K562 (cell line): ENCODE measurements around the gene SLC1A3. TPM values are rescaled to one million over a fixed set of nuclear protein-coding genes. Genes with fewer than 3 reads are reported as not detected.

Experiments
- ATAC-seq: fragments of 200-7000 bp; cut with Tn5 transposase; 3 replicates; pipeline ENCODE4 v1.9.1; 2020; ENCODE audit warnings: moderate library complexity
- BruUV-seq: library from RNA; stranded (reverse); fragments of 400-500 nt; replicated peaks from 2 replicates; lab custom pipeline; 2021; lab: Mats Ljungman, UMichigan
- CTCF ChIA-PET: fragments of 300-600 bp; formaldehyde crosslinking; extraction: SDS; loops from one replicate; lab custom pipeline; 2021; ENCODE audit warnings: low intra/inter-chr PET ratio; lab: Yijun Ruan, JAX
- POLR2A ChIA-PET: fragments of 300-600, 350-650 bp; sonication (Branson Sonifier 250); formaldehyde crosslinking; extraction: SDS; loops from one replicate; lab custom pipeline; 2021; ENCODE audit warnings: antibody characterized with exemption, inconsistent platforms; lab: Yijun Ruan, JAX
- DNase-seq, 4 experiments: peaks; one replicate each; pipeline versions ENCODE4 v3.0.0 to v3.0.0-alpha.2; 2011 to 2018; ENCODE audit warnings: low spot score in 3 of 4, mixed read lengths in 3 of 4; ENCODE audit errors: extremely low read depth in 1 of 4
- FAIRE-seq: peaks from 2 replicates; lab custom pipeline; 2011; peaks lifted over from hg19 to GRCh38; lab: Jason Lieb, UNC
- H2AFZ ChIP-seq: 2 replicates; pipeline ENCODE4 v1.6.0; 2011; ENCODE audit warnings: low read depth, low read length, control low read depth, inconsistent platforms
- H3K27ac ChIP-seq: fragments of 200-600 bp; 3 replicates; pipeline ENCODE4 v1.8.0; 2011; ENCODE audit warnings: low read depth, mild to moderate bottlenecking, control low read depth, inconsistent platforms, low read length, moderate library complexity, mixed read lengths; ENCODE audit errors: extremely low read depth
- H3K27me3 ChIP-seq, 2 experiments: fragments of 300-600 bp in 1 of 2; 2 replicates in 1 of 2; 3 replicates in 1 of 2; pipeline versions ENCODE4 v1.6.0 to v1.8.0; 2011; ENCODE audit warnings: inconsistent platforms in 2 of 2, low read length in 2 of 2, mild to moderate bottlenecking in 1 of 2, mixed read lengths in 1 of 2, moderate library complexity in 1 of 2; ENCODE audit not compliant: control insufficient read depth in 2 of 2, insufficient read depth in 2 of 2
- H3K36me3 ChIP-seq: fragments of 300-600 bp; 3 replicates; pipeline ENCODE4 v1.8.0; 2011; ENCODE audit warnings: mild to moderate bottlenecking, low read length, inconsistent platforms; ENCODE audit not compliant: control insufficient read depth, insufficient read depth
- H3K4me1 ChIP-seq, 2 experiments: fragments of 200-600 bp in 1 of 2; replicated peaks in 1 of 2; 2 replicates in 1 of 2; 3 replicates in 1 of 2; pipeline versions ENCODE4 v1.5.1 to v1.8.0; 2011; ENCODE audit warnings: inconsistent platforms in 2 of 2, low read length in 2 of 2, mild to moderate bottlenecking in 1 of 2, mixed read lengths in 1 of 2, moderate library complexity in 1 of 2; ENCODE audit not compliant: control insufficient read depth in 2 of 2, insufficient read depth in 2 of 2
- H3K4me2 ChIP-seq: 2 replicates; pipeline ENCODE4 v1.6.1; 2011; ENCODE audit warnings: low read length, control low read depth, inconsistent platforms, mixed read lengths; ENCODE audit not compliant: insufficient read depth
- H3K4me3 ChIP-seq: fragments of 200-600 bp; sonication (generic), shearing (Covaris generic); 2 replicates; pipeline ENCODE4 v1.5.1; 2016; ENCODE audit warnings: control low read depth, inconsistent platforms
- H3K79me2 ChIP-seq: fragments of 200-600 bp; 3 replicates; pipeline ENCODE4 v1.8.0; 2011; ENCODE audit warnings: low read length, inconsistent platforms; ENCODE audit not compliant: control insufficient read depth, insufficient read depth
- H3K9ac ChIP-seq, 2 experiments: 2 replicates each; pipeline versions ENCODE4 v1.6.0 to v1.6.1; 2011; ENCODE audit warnings: low read depth in 2 of 2, low read length in 2 of 2, control low read depth in 1 of 2, inconsistent platforms in 1 of 2, mild to moderate bottlenecking in 1 of 2, mixed read lengths in 1 of 2; ENCODE audit not compliant: insufficient read depth in 1 of 2
- H3K9me1 ChIP-seq: one replicate; pipeline ENCODE4 v1.6.0; 2011; ENCODE audit warnings: inconsistent platforms, mild to moderate bottlenecking, low read length, moderate library complexity; ENCODE audit not compliant: control insufficient read depth, insufficient read depth
- H3K9me3 ChIP-seq: replicated peaks from 2 replicates; pipeline ENCODE4 v1.5.1; 2011; ENCODE audit warnings: low read depth, low read length, inconsistent platforms; ENCODE audit not compliant: control insufficient read depth, insufficient read depth
- H4K20me1 ChIP-seq: replicated peaks from 2 replicates; pipeline ENCODE4 v1.6.1; 2011; ENCODE audit warnings: low read length, inconsistent platforms, mixed read lengths; ENCODE audit not compliant: control insufficient read depth, insufficient read depth
- BCOR ChIP-seq: fragments of 450-650 bp; IDR thresholded peaks from 2 replicates; pipeline ENCODE4 v1.6.1; 2016
- CTBP1 ChIP-seq: fragments of 450-650 bp; IDR thresholded peaks from 2 replicates; pipeline ENCODE4 v1.6.1; 2016; ENCODE audit warnings: borderline replicate concordance
- FOXA1 ChIP-seq: fragments of 450-650 bp; IDR thresholded peaks from 2 replicates; pipeline ENCODE4 v1.6.1; 2016; ENCODE audit warnings: mild to moderate bottlenecking, borderline replicate concordance
- MCM5 ChIP-seq: fragments of 450-650 bp; IDR thresholded peaks from 2 replicates; pipeline ENCODE4 v1.6.1; 2016; ENCODE audit warnings: low read depth
- POLR2AphosphoS5 ChIP-seq: IDR thresholded peaks from 2 replicates; pipeline ENCODE4 v1.6.1; 2011; ENCODE audit warnings: mild to moderate bottlenecking, low read depth, low read length, moderate library complexity; ENCODE audit not compliant: control insufficient read depth, insufficient read depth
- SIN3B ChIP-seq: fragments of 450-650 bp; IDR thresholded peaks from 2 replicates; pipeline ENCODE4 v1.6.1; 2017; ENCODE audit warnings: low read depth, mild to moderate bottlenecking, moderate library complexity
- SOX6 ChIP-seq: fragments of 450-650 bp; IDR thresholded peaks from 2 replicates; pipeline ENCODE4 v1.6.1; 2014; ENCODE audit warnings: mild to moderate bottlenecking
- YY1 ChIP-seq, 3 experiments: IDR thresholded peaks; 2 replicates each; pipeline ENCODE4 v1.6.1; 2011; ENCODE audit warnings: low read length in 2 of 3, mild to moderate bottlenecking in 2 of 3, moderate library complexity in 2 of 3, borderline replicate concordance in 1 of 3, control low read depth in 1 of 3, low read depth in 1 of 3; ENCODE audit not compliant: insufficient read depth in 3 of 3, insufficient replicate concordance in 2 of 3, control insufficient read depth in 1 of 3, insufficient read length in 1 of 3; ENCODE audit errors: extremely low read depth in 1 of 3
- ZNF146 ChIP-seq: IDR thresholded peaks from one replicate; pipeline ENCODE4 v1.6.1; 2018; ENCODE audit warnings: missing compliant biosample characterization; ENCODE audit not compliant: unreplicated experiment
- ZNF184 ChIP-seq: sonication (generic); formaldehyde crosslinking; IDR thresholded peaks from 2 replicates; pipeline ENCODE4 v1.5.0; 2020; ENCODE audit warnings: missing genetic modification reagents
- ZNF274 ChIP-seq: IDR thresholded peaks from 2 replicates; pipeline ENCODE4 v1.6.1; 2011; ENCODE audit warnings: low read depth, mild to moderate bottlenecking, low read length, moderate library complexity, borderline replicate concordance
- WGBS: fragments of 100-300 bp; shearing (Covaris generic); methylation state at CpG from one replicate; pipeline ENCODE4 v1.1.6; 2016; ENCODE audit warnings: low coverage, mixed read lengths; ENCODE audit not compliant: insufficient coverage; ENCODE audit errors: missing lambda C conversion rate; 5-methylcytosine and 5-hydroxymethylcytosine counted together
- in situ Hi-C: fragments of 300-500 bp; cut with MboI; formaldehyde crosslinking; loops from 4 replicates; pipeline ENCODE4 v1.15.0; 2018; ENCODE audit warnings: inconsistent platforms, mixed read lengths
- intact Hi-C: fragments of 100-400 bp; cut with micrococcal nuclease; formaldehyde crosslinking; loops from 2 replicates; pipeline ENCODE4 v1.14.2; 2022
- polyA plus RNA-seq, 8 experiments: library from polyadenylated mRNA; depleted of rRNA in 4 of 8; stranded (reverse) in 5 of 8; unstranded in 3 of 8; fragments of >200 nt; fragmentation: Nextera tagmentation in 2 of 8; fragmentation: Illumina TruSeq in 1 of 8; extraction: Ambion mirVana in 2 of 8; extraction: Trizol in 1 of 8; gene quantifications; 2 replicates each; pipeline versions ENCODE4 v1.2.1 to v1.2.3, GENCODE V29; 2011 to 2014; ENCODE audit warnings: inconsistent platforms in 1 of 8, missing spikeins in 1 of 8
- total RNA-seq, 7 experiments: library from RNA; depleted of rRNA in 6 of 7; stranded (reverse); fragments of >200 nt in 6 of 7; fragmentation: Illumina TruSeq in 2 of 7; extraction: Trizol in 2 of 7; gene quantifications; 2 replicates each; pipeline versions ENCODE4 v1.2.1 to v1.2.3, GENCODE V29; 2011 to 2021; ENCODE audit warnings: low replicate concordance in 1 of 7

The SLC1A3 gene
- total and polyA plus RNA-seq, 9 of the 15 experiments (the other 6 are each of a cell fraction or from before 2014, with no cell fraction given), result 0.13 TPM; not detected in 8

DNA sequence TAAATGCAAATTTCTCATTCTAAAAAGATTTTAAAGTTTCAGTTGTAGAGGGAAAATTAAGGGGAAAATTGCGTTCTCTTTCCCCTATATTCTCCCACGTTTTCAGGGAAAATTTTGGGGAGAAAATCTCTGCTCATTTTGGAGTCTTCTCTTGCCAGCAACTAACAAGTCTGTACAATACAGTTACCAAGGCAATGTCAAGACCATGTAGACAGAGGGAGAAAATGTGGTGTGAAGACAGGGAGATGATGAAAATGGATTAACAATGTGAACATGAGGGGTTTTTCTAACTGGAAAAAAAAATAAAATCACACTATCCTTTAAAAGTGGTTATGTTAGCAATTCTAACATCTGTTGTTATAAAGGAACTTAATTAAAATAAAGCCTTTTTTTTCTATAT lies 22.3 kb downstream of the SLC1A3 start:
- H3K9me3 ChIP-seq, result no peaks in the 10 kb centered on the region
- H3K36me3 ChIP-seq, result no peaks in the 10 kb centered on the region
- POLR2A ChIA-PET, result no interaction called here
- no peak for TF ChIP-seq FOXA1
- TF ChIP-seq ZNF274, result no peak
- no peak for TF ChIP-seq BCOR
- no peak for TF ChIP-seq ZNF184 (CRISPR knock-in tag)
- TF ChIP-seq SIN3B, result no peak
- no peak for TF ChIP-seq ZNF146
- no peak for TF ChIP-seq POLR2AphosphoS5
- TF ChIP-seq MCM5, result no peak
- TF ChIP-seq SOX6, result no peak
- TF ChIP-seq YY1 (IDR thresholded peaks at IDR 0.05; ENCODE audit: borderline replicate concordance in 1 of 3, control insufficient read depth in 1 of 3, extremely low read depth in 1 of 3, insufficient read depth in 3 of 3, insufficient read length in 1 of 3, insufficient replicate concordance in 2 of 3, low read depth in 1 of 3, low read length in 2 of 3), result no peak
- no peak for TF ChIP-seq CTBP1
- H3K9ac ChIP-seq, result no peak overlapping the region
- no peak overlapping the region for H3K27ac ChIP-seq
- FAIRE-seq (no peak), DNase-seq (no peak), ATAC-seq (no peak)
- intact Hi-C loops, result no loop called here
- in situ Hi-C loops, result no loop called here
- BruUV-seq, result no TSS peak
- H4K20me1 ChIP-seq, result no peaks in the 10 kb centered on the region
- H2AFZ ChIP-seq, result no peak overlapping the region
- 0% methylated on average over 2 of the region's 2 CpGs for WGBS
- H3K4me3 ChIP-seq, result no peak overlapping the region
- H3K79me2 ChIP-seq, result no peaks in the 10 kb centered on the region
- H3K27me3 ChIP-seq, result peaks cover 6% of the 10 kb centered on the region in 2 experiments; a peak in 4 of 5 replicates
- H3K4me1 ChIP-seq, result no peaks in the 10 kb centered on the region
- no peaks in the 10 kb centered on the region for H3K9me1 ChIP-seq
- H3K4me2 ChIP-seq, result no peak overlapping the region
- CTCF ChIA-PET, result no interaction called here
